Adrenal gland (tissue), 12 donors: ENCODE data around the gene RAPGEF3. TPM values are rescaled to one million over a fixed set of nuclear protein-coding genes. Genes with fewer than 3 reads are reported as not detected.

Source experiments
- DNase-seq, 7 donors: peaks; one replicate each; pipeline ENCODE4 v3.0.0-alpha.2; 2019 to 2020
- H3K27ac ChIP-seq, 5 donors: fragments of 200-600 bp; sonication (generic) in 4 of 5; 1 replicate in 3 of 5; 2 replicates in 2 of 5; pipeline versions ENCODE4 v1.5.1 to v1.8.0; 2016 to 2020; ENCODE audit warnings: mild to moderate bottlenecking in 1 of 5
- H3K27me3 ChIP-seq: fragments of 200-600 bp; 2 replicates; pipeline ENCODE4 v1.8.0; 2021
- H3K36me3 ChIP-seq, 2 donors: fragments of 200-600 bp; replicated peaks in 1 of 2; 1 replicate in 1 of 2; 2 replicates in 1 of 2; pipeline versions ENCODE4 v1.5.1 to v1.8.0; 2018 to 2022
- H3K4me1 ChIP-seq, 2 donors: fragments of 200-600 bp; replicated peaks in 1 of 2; 1 replicate in 1 of 2; 2 replicates in 1 of 2; pipeline versions ENCODE4 v1.5.1 to v1.8.0; 2018 to 2021
- H3K4me3 ChIP-seq, 4 donors: fragments of 200-600 bp; sonication (generic) in 3 of 4; one replicate each; pipeline ENCODE4 v1.5.1; 2016 to 2018
- H3K9me3 ChIP-seq, 3 donors: fragments of 200-600 bp; sonication (generic) in 1 of 3; replicated peaks in 1 of 3; 1 replicate in 2 of 3; 2 replicates in 1 of 3; pipeline versions ENCODE4 v1.5.1 to v1.8.0; 2016 to 2021
- POLR2A ChIP-seq, 2 donors: fragments of 450-650 bp; IDR thresholded peaks; one replicate each; pipeline ENCODE4 v1.6.1; 2017; ENCODE audit warnings: antibody characterized with exemption in 2 of 2, mild to moderate bottlenecking in 2 of 2, moderate library complexity in 1 of 2
- WGBS, 4 donors: extraction: QIAGEN DNeasy Blood & Tissue Kit in 2 of 4; methylation state at CpG; one replicate each; pipeline versions ENCODE4 v1.1.5 to v1.1.7; 2013 to 2017; 5-methylcytosine and 5-hydroxymethylcytosine counted together
- intact Hi-C, 2 donors: fragments of 100-400 bp; cut with DNase I; formaldehyde crosslinking; loops; one replicate each; pipeline versions ENCODE4 v1.14.1 to v1.15.0; 2022 to 2023
- polyA plus RNA-seq, 3 donors: library from polyadenylated mRNA; stranded (reverse); fragments of 200-250 nt in 2 of 3; fragments of 350-450 nt in 1 of 3; fragmentation: Illumina TruSeq in 1 of 3; extraction: RNeasy Lipid Tissue Mini Kit (QIAGEN cat#74804) in 1 of 3; gene quantifications; one replicate each; pipeline ENCODE4 v1.2.3, GENCODE V29; 2013 to 2014
- total RNA-seq, 9 donors: library from RNA; depleted of rRNA in 4 of 9; stranded (reverse); fragments of >200 nt in 4 of 9; fragments of 120-200 nt in 1 of 9; fragmentation: NEBNext Ultra II Directional in 1 of 9; extraction: Animal tissue kit (Norgen Biotek cat#: 25700) in 1 of 9; gene quantifications; one replicate each; pipeline versions ENCODE4 v1.1.0 to v1.2.4, GENCODE V29; 2013 to 2023
- TF ChIP-seq, protein P1 (sequence below), 6 experiments: fragments of 450-650 bp in 4 of 6; fragments of 200-600 bp in 2 of 6; sonication (generic) in 1 of 6; IDR thresholded peaks; 1 replicate in 5 of 6; 2 replicates in 1 of 6; pipeline versions ENCODE4 v1.5.1 to v1.8.0; 2016 to 2021; ENCODE audit warnings: antibody characterized with exemption in 6 of 6, mild to moderate bottlenecking in 2 of 6, moderate library complexity in 1 of 6
- donor health status: healthy with polysubstance abuse.
- donor health status: Bipolar disorder and iron deficiency.
- donor health status: DM: yes; HTN: yes; CAD: no.
- donor health status: DM: no; HTN: no; CAD: no.
- donor health status: DM: no; HTN: no; CAD: no.
- donor health status: DM: yes; HTN: yes; CAD: no.

RAPGEF3 gene
- total and polyA plus RNA-seq, 12 donors: 1.4 to 69.4 (median 9.3) TPM

DNA sequence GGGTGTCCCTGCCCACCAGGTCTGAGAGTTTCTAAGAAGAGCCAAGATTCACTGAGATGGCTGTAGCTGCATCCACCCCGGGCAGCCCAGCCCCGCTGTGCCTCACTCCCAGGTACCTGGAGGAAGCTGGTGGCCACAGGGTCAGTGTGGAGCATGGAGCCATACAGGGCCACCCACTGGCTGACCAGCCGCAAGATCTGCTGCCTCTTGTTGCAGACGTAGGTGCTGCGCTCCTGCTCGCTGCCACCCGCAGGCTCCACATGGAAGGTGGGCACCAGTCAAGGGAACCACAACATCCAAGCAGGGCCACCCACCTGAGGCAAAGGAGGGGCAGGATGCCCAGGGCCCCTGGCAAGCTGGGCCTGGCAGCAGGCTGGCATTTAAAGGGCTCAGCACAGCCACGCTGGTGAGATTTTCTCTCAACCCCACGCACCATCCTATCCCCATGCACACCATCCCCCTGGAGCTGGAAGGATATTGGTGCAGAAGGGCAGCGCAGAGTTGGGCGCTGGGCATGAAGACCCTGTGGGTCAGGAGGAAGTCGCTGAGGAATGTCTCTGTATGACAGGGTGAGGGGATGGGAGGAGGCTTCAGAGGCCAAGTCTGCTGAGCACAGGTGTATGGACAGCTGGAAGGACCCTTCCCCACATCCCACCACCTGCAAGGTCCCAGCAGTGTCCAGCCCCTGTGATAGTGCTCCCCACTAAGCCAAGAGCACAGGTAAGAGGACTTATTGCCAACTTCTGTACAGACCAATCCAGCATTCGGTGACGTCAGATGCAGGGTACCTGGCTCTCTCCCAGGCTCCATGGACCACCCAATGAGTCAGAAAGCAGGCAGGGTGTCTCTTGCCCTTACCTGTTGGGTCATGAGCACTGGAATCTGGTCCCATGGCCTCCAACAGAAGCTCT, 10.8 kb downstream of the RAPGEF3 start:
- Histone ChIP-seq H3K27ac (no peak overlapping the region), H3K9me3 (no peaks in the 10 kb centered on the region), H3K4me1 (no peaks in the 10 kb centered on the region), H3K36me3 (no peaks in the 10 kb centered on the region), H3K27me3 (no peaks in the 10 kb centered on the region), H3K4me3 (no peak overlapping the region)
- intact Hi-C loops: loop anchor here in 1 of 2 donors (10.0 kb wide), 1 partner anchor 197 kb away; no protein-coding TSS in a partner anchor
- TF ChIP-seq, protein P1, sequence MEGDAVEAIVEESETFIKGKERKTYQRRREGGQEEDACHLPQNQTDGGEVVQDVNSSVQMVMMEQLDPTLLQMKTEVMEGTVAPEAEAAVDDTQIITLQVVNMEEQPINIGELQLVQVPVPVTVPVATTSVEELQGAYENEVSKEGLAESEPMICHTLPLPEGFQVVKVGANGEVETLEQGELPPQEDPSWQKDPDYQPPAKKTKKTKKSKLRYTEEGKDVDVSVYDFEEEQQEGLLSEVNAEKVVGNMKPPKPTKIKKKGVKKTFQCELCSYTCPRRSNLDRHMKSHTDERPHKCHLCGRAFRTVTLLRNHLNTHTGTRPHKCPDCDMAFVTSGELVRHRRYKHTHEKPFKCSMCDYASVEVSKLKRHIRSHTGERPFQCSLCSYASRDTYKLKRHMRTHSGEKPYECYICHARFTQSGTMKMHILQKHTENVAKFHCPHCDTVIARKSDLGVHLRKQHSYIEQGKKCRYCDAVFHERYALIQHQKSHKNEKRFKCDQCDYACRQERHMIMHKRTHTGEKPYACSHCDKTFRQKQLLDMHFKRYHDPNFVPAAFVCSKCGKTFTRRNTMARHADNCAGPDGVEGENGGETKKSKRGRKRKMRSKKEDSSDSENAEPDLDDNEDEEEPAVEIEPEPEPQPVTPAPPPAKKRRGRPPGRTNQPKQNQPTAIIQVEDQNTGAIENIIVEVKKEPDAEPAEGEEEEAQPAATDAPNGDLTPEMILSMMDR (IDR thresholded peaks at IDR 0.05): no peak
- TF ChIP-seq POLR2A (IDR thresholded peaks at IDR 0.05): no peak
- WGBS, 4 donors: 90 to 96% (median 93%) methylated on average over 7 to 14 of the region's 14 CpGs
- DNase-seq: no peak

DNA sequence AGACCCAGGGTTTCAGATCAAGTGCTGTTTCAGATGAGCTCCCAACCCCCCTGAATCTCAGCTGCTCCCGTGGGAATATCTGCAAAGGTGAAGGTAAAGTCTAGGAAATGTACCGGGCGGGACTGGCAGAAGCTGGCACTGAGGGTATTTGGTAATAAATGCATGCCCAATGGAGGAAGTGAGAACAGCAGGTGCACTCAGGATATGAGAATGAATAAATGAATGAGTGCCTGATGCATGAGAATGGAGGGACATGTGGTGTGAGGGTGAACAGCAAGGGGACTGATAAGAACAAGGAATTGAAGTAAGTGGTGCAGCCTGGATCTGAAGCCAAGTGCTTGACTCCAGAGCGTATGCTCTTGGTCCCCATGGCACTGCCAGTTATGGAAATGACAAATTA, 11.6 kb downstream of the RAPGEF3 start:
- no peak overlapping the region for H3K4me3 ChIP-seq
- TF ChIP-seq POLR2A (IDR thresholded peaks at IDR 0.05): no peak
- TF ChIP-seq, protein P1 (IDR thresholded peaks at IDR 0.05): no peak
- 81 to 86% (median 85%) methylated on average over 4 of the region's 4 CpGs for WGBS, 4 donors
- H3K9me3 ChIP-seq: no peaks in the 10 kb centered on the region
- no peak for DNase-seq
- H3K4me1 ChIP-seq: no peaks in the 10 kb centered on the region
- intact Hi-C loops: loop anchor here in 1 of 2 donors (10.0 kb wide), 1 partner anchor 198 kb away; no protein-coding TSS in a partner anchor
- H3K27me3 ChIP-seq: no peaks in the 10 kb centered on the region
- no peak overlapping the region for H3K27ac ChIP-seq
- H3K36me3 ChIP-seq: no peaks in the 10 kb centered on the region

DNA sequence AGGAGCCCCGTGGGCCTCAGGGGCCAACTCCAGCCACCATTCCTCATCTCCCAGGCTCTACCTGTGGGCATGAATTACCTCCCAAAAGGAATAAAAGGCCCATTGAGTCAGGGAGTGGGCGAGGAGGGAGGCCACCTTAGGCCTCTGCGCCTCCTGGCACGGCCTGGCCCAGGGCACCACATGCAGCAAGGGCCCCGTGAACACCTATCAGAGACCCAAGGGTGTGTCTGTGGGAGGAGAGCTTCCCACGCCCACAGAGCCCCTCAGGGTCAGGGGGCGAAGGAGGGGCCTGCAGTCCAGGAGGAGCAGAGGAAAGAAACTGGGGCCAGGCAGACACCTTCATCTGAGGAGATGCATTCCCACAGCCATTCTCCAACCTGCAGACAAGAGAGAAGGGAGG, 12.2 kb downstream of the RAPGEF3 start:
- Histone ChIP-seq H3K4me1 (peaks cover 0 to 6% of the 10 kb centered on the region in 2 donors), H3K27ac (no peak overlapping the region), H3K36me3 (no peaks in the 10 kb centered on the region), H3K9me3 (no peaks in the 10 kb centered on the region), H3K4me3 (no peak overlapping the region), H3K27me3 (no peaks in the 10 kb centered on the region)
- intact Hi-C loops: loop anchor here in 1 of 2 donors (10.0 kb wide), 1 partner anchor 198 kb away; no protein-coding TSS in a partner anchor
- TF ChIP-seq, protein P1 (IDR thresholded peaks at IDR 0.05): no peak
- no peak for TF ChIP-seq POLR2A (IDR thresholded peaks at IDR 0.05)
- DNase-seq: no peak
- 83 to 92% (median 90%) methylated on average over 4 to 7 of the region's 7 CpGs for WGBS, 4 donors

DNA sequence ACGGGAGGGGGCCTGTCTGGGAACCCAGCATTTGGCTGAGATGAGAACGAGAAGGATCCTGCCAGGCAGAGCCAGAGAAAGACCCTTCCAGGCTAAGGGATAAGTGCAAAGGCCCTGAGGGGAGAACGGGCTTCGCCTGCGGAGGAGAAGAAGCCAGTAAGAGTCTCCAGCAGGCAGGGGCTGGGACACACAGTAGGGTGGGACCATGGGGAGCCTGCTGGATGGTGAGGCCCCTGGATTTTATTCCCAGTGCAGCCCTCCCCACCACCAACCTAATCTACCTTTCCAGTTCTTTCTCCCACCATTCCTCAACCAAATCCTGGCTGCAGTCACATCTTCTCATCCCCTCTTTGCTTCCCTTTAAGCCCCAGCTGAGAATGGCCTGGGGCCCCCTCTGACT, 12.6 kb downstream of the RAPGEF3 start:
- peaks cover 0 to 10% of the 10 kb centered on the region in 2 donors for H3K4me1 ChIP-seq
- H3K27me3 ChIP-seq: no peaks in the 10 kb centered on the region
- TF ChIP-seq POLR2A (IDR thresholded peaks at IDR 0.05): no peak
- TF ChIP-seq, protein P1 (IDR thresholded peaks at IDR 0.05): no peak
- H3K36me3 ChIP-seq: no peaks in the 10 kb centered on the region
- WGBS, 4 donors: 82 to 89% (median 85%) methylated on average over 5 of the region's 5 CpGs
- H3K27ac ChIP-seq: no peak overlapping the region
- H3K4me3 ChIP-seq: no peak overlapping the region
- H3K9me3 ChIP-seq: no peaks in the 10 kb centered on the region
- intact Hi-C loops: loop anchor here in 1 of 2 donors (10.0 kb wide), 1 partner anchor 199 kb away; no protein-coding TSS in a partner anchor
- no peak for DNase-seq
